ENCODE data around the gene HSPA12A.

HSPA12A gene

DNA sequence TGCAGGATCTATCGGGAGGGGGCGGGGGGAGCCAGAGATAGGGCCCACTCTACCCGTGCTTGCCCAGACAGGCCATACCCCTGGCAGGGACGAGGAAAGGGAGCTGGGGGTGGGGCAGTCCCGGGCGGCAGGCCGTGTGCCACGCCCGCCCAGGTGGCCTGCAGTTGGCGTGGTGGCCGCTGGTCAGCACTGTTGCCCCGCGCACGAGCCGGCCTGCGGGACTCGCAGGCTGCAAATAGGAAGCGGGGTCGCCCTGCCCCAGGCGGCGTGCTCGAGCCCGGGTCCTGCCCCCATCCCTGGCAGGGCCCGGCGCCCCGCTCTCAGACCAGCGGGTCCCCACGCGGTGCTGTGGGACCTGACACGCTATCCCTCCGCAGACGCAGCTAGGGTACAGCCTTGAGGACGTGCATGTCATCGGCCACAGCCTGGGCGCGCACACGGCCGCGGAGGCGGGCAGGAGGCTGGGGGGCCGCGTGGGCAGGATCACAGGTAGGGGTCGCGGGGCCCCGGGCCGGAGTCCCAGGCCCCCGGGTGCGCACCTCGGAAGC is 114.9 kb downstream of the HSPA12A start:
- TF ChIP-seq RAD21 (IDR thresholded peaks at IDR 0.05; ENCODE audit: low read depth) (peak; percentile 67), CEBPB (IDR thresholded peaks at IDR 0.05) (no peak)

- no peak for TF ChIP-seq RAD21 (IDR thresholded peaks at IDR 0.05; ENCODE audit: low read depth)
- TF ChIP-seq REST (IDR thresholded peaks at IDR 0.05; ENCODE audit: low read depth) = no peak
- no peak for TF ChIP-seq FOXM1 (IDR thresholded peaks at IDR 0.05; ENCODE audit: borderline replicate concordance, low read depth)
- no peak for TF ChIP-seq NFIC (IDR thresholded peaks at IDR 0.05)
- TF ChIP-seq CEBPB (IDR thresholded peaks at IDR 0.05) = no peak
- TF ChIP-seq MAX (IDR thresholded peaks at IDR 0.05) = no peak
- no peak for TF ChIP-seq EP300 (IDR thresholded peaks at IDR 0.05; ENCODE audit: borderline replicate concordance)
- no peak for TF ChIP-seq TCF12 (IDR thresholded peaks at IDR 0.05; ENCODE audit: low read depth)
- TF ChIP-seq TEAD4 (IDR thresholded peaks at IDR 0.05) = no peak
- TF ChIP-seq ZBTB7A (IDR thresholded peaks at IDR 0.05; ENCODE audit: low read depth) = no peak
Measured at GRCh38 chr10:116626815-116627214, 115.6 kb downstream of the HSPA12A start.

- TF ChIP-seq TCF12 (IDR thresholded peaks at IDR 0.05; ENCODE audit: low read depth) = no peak
- TF ChIP-seq ZBTB7A (IDR thresholded peaks at IDR 0.05; ENCODE audit: low read depth) = no peak
- TF ChIP-seq CREB1 (IDR thresholded peaks at IDR 0.05; ENCODE audit: low read depth) = no peak
- TF ChIP-seq CEBPB (IDR thresholded peaks at IDR 0.05) = no peak
- TF ChIP-seq, protein P1, sequence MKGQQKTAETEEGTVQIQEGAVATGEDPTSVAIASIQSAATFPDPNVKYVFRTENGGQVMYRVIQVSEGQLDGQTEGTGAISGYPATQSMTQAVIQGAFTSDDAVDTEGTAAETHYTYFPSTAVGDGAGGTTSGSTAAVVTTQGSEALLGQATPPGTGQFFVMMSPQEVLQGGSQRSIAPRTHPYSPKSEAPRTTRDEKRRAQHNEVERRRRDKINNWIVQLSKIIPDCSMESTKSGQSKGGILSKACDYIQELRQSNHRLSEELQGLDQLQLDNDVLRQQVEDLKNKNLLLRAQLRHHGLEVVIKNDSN (IDR thresholded peaks at IDR 0.05) = no peak
- TF ChIP-seq FOXM1 (IDR thresholded peaks at IDR 0.05; ENCODE audit: borderline replicate concordance, low read depth) = no peak
- TF ChIP-seq REST (IDR thresholded peaks at IDR 0.05; ENCODE audit: low read depth) = no peak
- no peak for TF ChIP-seq NFIC (IDR thresholded peaks at IDR 0.05)
- no peak for TF ChIP-seq YY1 (IDR thresholded peaks at IDR 0.05; ENCODE audit: low read depth)
- TF ChIP-seq EGR1 (IDR thresholded peaks at IDR 0.05) = no peak
Measured at GRCh38 chr10:116625845-116626244, 116.5 kb downstream of the HSPA12A start.

- no peak for TF ChIP-seq FOXM1 (IDR thresholded peaks at IDR 0.05; ENCODE audit: borderline replicate concordance, low read depth)
- TF ChIP-seq, protein P1 (IDR thresholded peaks at IDR 0.05) = no peak
- no peak for TF ChIP-seq CEBPB (IDR thresholded peaks at IDR 0.05)
- TF ChIP-seq EP300 (IDR thresholded peaks at IDR 0.05; ENCODE audit: borderline replicate concordance) = no peak
- no peak for TF ChIP-seq CREB1 (IDR thresholded peaks at IDR 0.05; ENCODE audit: low read depth)
- no peak for TF ChIP-seq RAD21 (IDR thresholded peaks at IDR 0.05; ENCODE audit: low read depth)
- TF ChIP-seq TEAD4 (IDR thresholded peaks at IDR 0.05) = no peak
- no peak for TF ChIP-seq REST (IDR thresholded peaks at IDR 0.05; ENCODE audit: low read depth)
- no peak for TF ChIP-seq ZBTB7A (IDR thresholded peaks at IDR 0.05; ENCODE audit: low read depth)
- no peak for TF ChIP-seq NFIC (IDR thresholded peaks at IDR 0.05)
- no peak for TF ChIP-seq MAX (IDR thresholded peaks at IDR 0.05)
- TF ChIP-seq YY1 (IDR thresholded peaks at IDR 0.05; ENCODE audit: low read depth) = no peak
- no peak for TF ChIP-seq TAF1 (IDR thresholded peaks at IDR 0.05; ENCODE audit: low read depth)
- TF ChIP-seq EGR1 (IDR thresholded peaks at IDR 0.05) = no peak
- TF ChIP-seq TCF12 (IDR thresholded peaks at IDR 0.05; ENCODE audit: low read depth) = no peak
Measured at GRCh38 chr10:116621934-116622655, 120.3 kb downstream of the HSPA12A start.
